LNCAP (cell line): ENCODE data around the gene ENAH.
A peak's percentile ranks its signal among the peaks of the same experiment; 100 is the strongest.

Experiments
- TF ChIP-seq, protein P1 (sequence below): fragments of 450-650 bp; IDR thresholded peaks from 2 replicates; pipeline ENCODE4 v1.5.1; 2017; ENCODE audit warnings: mild to moderate bottlenecking

The ENAH gene

DNA sequence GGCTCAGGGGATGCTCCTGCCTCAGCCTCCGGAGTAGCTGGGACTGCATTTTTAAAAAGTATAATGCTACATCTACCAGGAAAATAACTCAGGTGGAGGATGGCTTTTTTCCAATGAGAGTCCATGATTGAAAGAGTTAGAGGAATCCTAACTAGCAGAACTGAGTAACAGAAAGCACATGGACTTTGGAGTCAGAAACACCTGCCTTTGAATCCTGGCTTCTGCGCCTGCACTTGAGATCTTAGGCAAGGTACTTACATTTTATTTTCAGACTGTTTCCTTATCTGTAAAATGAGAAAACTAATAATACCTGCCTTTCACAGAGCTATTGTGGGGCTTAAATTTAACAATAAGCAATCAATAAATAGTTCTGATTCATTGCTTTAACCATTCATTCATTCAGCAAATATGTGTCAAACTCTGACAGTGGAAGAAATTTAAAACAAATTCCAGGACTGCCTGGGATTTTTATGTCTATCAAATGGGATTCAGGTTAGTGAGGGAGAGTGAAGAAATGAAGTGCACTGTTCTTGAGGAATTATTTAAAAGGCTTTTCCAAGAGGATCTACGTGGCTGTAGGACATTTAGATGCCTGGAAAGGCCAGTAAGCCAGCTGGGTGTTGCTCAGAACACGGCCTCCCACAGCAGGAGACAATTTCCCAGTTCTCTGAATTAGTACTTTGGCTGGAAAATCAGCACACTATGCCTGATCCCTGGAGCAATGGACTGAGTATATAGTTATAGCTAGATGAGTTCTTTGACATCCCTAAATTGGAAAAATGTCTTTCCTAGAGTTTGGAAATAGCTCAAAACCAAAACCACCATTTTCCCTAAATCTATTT is 212.3 kb downstream of the ENAH start:
- TF ChIP-seq, protein P1, sequence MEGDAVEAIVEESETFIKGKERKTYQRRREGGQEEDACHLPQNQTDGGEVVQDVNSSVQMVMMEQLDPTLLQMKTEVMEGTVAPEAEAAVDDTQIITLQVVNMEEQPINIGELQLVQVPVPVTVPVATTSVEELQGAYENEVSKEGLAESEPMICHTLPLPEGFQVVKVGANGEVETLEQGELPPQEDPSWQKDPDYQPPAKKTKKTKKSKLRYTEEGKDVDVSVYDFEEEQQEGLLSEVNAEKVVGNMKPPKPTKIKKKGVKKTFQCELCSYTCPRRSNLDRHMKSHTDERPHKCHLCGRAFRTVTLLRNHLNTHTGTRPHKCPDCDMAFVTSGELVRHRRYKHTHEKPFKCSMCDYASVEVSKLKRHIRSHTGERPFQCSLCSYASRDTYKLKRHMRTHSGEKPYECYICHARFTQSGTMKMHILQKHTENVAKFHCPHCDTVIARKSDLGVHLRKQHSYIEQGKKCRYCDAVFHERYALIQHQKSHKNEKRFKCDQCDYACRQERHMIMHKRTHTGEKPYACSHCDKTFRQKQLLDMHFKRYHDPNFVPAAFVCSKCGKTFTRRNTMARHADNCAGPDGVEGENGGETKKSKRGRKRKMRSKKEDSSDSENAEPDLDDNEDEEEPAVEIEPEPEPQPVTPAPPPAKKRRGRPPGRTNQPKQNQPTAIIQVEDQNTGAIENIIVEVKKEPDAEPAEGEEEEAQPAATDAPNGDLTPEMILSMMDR, result no peak

DNA sequence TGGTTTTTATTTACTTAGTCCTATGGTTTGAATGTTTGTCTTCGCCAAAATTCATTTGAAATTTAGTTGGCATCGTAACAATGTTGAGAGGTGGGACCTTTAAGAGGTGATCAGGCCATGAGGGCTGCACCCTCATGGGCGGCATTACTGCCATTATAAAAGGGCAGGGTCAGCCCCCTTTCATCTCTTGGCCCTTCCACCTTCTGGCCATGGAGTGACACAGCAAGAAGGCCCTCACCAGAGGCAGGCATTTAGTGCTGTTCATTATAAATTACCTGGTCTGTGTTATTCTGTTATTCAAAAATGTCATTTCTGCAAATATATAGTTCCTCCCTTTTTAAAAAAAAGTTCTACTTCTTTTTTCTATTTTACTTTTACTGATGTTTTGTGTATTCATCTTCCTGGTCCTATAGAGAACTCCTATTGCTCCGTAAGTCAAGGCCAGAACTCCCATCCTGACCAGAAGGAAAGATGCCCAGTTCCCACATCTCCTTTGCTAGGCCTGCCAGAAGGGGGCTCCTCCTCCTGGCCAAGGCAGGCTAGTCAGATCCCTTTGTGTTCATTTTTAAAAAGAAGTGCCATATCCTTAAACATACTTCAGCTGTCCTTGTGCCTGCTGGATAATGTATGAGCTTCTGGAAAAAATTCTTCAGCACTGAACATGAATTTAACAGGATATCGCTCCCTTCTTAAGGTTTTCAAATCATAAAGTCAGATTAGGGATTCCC is 215.0 kb downstream of the ENAH start:
- TF ChIP-seq, protein P1, result peak; percentile 33; the same call in 1 of the 2 replicates
